HL-60 (cell line): Measurements from ENCODE around the gene HECW1.

Experiments
- DNase-seq, 2 experiments: peaks; one replicate each; pipeline ENCODE4 v3.0.0-alpha.2; 2010 to 2020; ENCODE audit warnings: low read depth in 1 of 2, low spot score in 1 of 2
- H3K27ac ChIP-seq: fragments of 250-450 bp; sonication (Bioruptor Pico); replicated peaks from 2 replicates; pipeline ENCODE4 v1.5.1; 2020; ENCODE audit warnings: mild to moderate bottlenecking, moderate library complexity
- H3K27me3 ChIP-seq: fragments of 250-450 bp; sonication (Bioruptor Pico); 2 replicates; pipeline ENCODE4 v1.5.1; 2021; ENCODE audit warnings: mild to moderate bottlenecking, moderate library complexity; ENCODE audit not compliant: insufficient read depth, poor library complexity, severe bottlenecking
- H3K4me3 ChIP-seq: replicated peaks from 2 replicates; pipeline ENCODE4 v1.5.1; 2011; ENCODE audit warnings: mild to moderate bottlenecking, control low read depth, low read length; ENCODE audit not compliant: insufficient read depth
- GABPA ChIP-seq: IDR thresholded peaks from 2 replicates; pipeline ENCODE4 v1.6.1; 2012; ENCODE audit warnings: low read depth
- POLR2AphosphoS5 ChIP-seq: IDR thresholded peaks from 2 replicates; pipeline ENCODE4 v1.6.1; 2012; ENCODE audit warnings: low read depth
- SPI1 ChIP-seq: IDR thresholded peaks from 2 replicates; pipeline ENCODE4 v1.6.1; 2012; ENCODE audit warnings: low read depth, mild to moderate bottlenecking, borderline replicate concordance
- TF ChIP-seq, protein P1 (sequence below): IDR thresholded peaks from one replicate; pipeline ENCODE4 v1.5.1; 2011; ENCODE audit warnings: low read length, control low read depth, inconsistent platforms; ENCODE audit not compliant: insufficient read depth
- TF ChIP-seq, protein P2 (sequence below): IDR thresholded peaks from 2 replicates; pipeline ENCODE4 v1.6.1; 2012; ENCODE audit warnings: low read depth; ENCODE audit not compliant: insufficient replicate concordance

The HECW1 gene

DNA sequence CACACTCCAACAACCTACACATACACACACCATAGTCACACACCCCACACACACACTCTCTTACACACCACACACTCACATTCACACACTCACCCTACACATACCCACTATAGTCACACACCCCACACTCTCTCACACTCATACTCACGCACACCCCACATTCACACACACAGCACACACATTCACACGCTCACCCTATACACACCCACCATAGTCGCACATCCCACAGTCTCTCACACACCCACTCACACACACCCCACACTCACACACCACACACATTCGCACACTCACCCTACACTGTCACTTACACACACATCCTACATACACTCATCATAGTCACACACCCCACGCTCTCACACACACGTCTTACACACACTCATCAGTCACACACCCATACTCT is 85.6 kb downstream of the HECW1 start:
- no peak for DNase-seq

DNA sequence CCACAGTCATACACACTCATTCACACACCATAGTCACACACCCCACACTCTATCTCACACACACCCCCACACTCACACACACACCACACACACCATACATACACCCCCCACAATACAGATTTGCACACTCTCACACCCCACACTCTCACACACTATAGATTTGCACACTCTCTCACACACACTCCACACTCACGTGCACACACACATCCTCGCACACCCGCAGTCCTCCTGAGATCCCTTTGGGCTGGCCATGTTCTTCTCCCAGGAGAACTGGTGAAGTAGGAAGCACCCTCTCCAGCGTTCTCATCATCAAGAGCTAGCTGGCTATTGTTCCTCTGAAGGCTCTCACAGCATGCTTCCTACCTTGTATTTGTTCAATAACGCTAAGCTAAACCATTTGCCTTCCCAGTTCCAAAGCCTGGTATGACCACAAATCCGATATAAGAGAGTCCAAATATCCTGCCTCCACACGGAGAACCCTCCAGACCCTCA is 86.2 kb downstream of the HECW1 start:
- Histone ChIP-seq H3K27ac (no peak overlapping the region), H3K27me3 (no peaks in the 10 kb centered on the region), H3K4me3 (no peak overlapping the region)
- TF ChIP-seq SPI1: no peak
- no peak for TF ChIP-seq GABPA
- TF ChIP-seq POLR2AphosphoS5: no peak
- TF ChIP-seq, protein P1, sequence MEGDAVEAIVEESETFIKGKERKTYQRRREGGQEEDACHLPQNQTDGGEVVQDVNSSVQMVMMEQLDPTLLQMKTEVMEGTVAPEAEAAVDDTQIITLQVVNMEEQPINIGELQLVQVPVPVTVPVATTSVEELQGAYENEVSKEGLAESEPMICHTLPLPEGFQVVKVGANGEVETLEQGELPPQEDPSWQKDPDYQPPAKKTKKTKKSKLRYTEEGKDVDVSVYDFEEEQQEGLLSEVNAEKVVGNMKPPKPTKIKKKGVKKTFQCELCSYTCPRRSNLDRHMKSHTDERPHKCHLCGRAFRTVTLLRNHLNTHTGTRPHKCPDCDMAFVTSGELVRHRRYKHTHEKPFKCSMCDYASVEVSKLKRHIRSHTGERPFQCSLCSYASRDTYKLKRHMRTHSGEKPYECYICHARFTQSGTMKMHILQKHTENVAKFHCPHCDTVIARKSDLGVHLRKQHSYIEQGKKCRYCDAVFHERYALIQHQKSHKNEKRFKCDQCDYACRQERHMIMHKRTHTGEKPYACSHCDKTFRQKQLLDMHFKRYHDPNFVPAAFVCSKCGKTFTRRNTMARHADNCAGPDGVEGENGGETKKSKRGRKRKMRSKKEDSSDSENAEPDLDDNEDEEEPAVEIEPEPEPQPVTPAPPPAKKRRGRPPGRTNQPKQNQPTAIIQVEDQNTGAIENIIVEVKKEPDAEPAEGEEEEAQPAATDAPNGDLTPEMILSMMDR: no peak
- TF ChIP-seq, protein P2, sequence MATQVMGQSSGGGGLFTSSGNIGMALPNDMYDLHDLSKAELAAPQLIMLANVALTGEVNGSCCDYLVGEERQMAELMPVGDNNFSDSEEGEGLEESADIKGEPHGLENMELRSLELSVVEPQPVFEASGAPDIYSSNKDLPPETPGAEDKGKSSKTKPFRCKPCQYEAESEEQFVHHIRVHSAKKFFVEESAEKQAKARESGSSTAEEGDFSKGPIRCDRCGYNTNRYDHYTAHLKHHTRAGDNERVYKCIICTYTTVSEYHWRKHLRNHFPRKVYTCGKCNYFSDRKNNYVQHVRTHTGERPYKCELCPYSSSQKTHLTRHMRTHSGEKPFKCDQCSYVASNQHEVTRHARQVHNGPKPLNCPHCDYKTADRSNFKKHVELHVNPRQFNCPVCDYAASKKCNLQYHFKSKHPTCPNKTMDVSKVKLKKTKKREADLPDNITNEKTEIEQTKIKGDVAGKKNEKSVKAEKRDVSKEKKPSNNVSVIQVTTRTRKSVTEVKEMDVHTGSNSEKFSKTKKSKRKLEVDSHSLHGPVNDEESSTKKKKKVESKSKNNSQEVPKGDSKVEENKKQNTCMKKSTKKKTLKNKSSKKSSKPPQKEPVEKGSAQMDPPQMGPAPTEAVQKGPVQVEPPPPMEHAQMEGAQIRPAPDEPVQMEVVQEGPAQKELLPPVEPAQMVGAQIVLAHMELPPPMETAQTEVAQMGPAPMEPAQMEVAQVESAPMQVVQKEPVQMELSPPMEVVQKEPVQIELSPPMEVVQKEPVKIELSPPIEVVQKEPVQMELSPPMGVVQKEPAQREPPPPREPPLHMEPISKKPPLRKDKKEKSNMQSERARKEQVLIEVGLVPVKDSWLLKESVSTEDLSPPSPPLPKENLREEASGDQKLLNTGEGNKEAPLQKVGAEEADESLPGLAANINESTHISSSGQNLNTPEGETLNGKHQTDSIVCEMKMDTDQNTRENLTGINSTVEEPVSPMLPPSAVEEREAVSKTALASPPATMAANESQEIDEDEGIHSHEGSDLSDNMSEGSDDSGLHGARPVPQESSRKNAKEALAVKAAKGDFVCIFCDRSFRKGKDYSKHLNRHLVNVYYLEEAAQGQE: no peak
- no peak for DNase-seq

More for the DNA sequence above, 85.6 kb downstream of the HECW1 start:
- TF ChIP-seq, protein P2: no peak
- TF ChIP-seq POLR2AphosphoS5: no peak
- TF ChIP-seq, protein P1: no peak
- TF ChIP-seq SPI1: no peak
- no peak for TF ChIP-seq GABPA
- Histone ChIP-seq H3K4me3 (no peak overlapping the region), H3K27ac (no peak overlapping the region), H3K27me3 (no peaks in the 10 kb centered on the region)

DNA sequence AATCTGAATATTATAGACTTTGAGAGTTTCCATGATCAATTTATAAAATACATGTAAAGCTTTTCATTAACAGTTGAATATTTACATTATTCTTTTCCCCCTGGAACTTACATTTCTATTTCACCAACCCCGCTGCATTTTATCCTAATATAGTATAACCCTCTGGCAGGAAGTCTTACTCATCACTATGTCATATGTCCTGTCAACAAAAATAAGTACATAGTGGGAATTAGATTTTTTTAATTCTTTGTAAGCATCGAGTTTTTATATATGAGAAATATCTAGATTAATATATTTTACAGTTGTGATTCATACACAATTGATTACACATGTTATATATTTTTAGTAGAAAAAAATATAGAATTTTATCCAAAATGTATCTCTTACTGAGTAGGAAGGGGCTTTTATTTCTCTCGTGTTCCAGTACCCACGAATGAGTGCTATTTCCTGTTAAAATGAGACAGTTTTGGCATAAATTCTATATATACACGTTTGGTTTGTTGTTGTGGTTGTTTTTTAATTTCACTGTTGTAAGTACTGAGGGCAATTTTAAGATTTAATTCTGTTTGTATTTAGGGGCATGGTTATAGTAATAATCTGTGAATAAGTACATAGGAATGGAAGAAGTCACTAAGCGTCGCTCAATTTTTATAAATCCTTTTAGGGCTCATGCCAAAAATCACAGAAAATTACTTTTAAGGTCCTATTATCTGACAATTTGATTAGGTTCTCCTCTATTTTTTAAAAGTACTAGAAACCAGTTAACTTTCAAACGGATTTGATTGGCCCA is 87.1 kb downstream of the HECW1 start:
- DNase-seq: no peak
- Histone ChIP-seq H3K4me3 (no peak overlapping the region), H3K27me3 (no peaks in the 10 kb centered on the region), H3K27ac (no peak overlapping the region)
- TF ChIP-seq POLR2AphosphoS5: no peak
- TF ChIP-seq, protein P1: no peak
- TF ChIP-seq, protein P2: no peak
- TF ChIP-seq GABPA: no peak
- no peak for TF ChIP-seq SPI1
